SK-N-SH (cell line): Measurements from ENCODE around the gene KCNJ4. TPM values are rescaled to one million over a fixed set of nuclear protein-coding genes. Genes with fewer than 3 reads are reported as not detected.

ENCODE experiments used
- CTCF ChIA-PET: fragments of 300-600, 350-600 bp; formaldehyde crosslinking; extraction: SDS; loops from one replicate; lab custom pipeline; 2021; lab: Yijun Ruan, JAX
- POLR2A ChIA-PET: fragments of 350-600 bp; sonication (Branson Sonifier 250); formaldehyde crosslinking; extraction: SDS; loops from one replicate; lab custom pipeline; 2020; ENCODE audit warnings: antibody characterized with exemption, inconsistent platforms; lab: Yijun Ruan, JAX
- DNase-seq: peaks from one replicate; pipeline ENCODE4 v3.0.0; 2012
- H2AFZ ChIP-seq: fragments of 200-600 bp; sonication (generic); 2 replicates; pipeline ENCODE4 v1.8.1; 2016; ENCODE audit warnings: antibody characterized with exemption, mild to moderate bottlenecking, low read depth
- H3F3A ChIP-seq: fragments of 200-600 bp; sonication (generic); replicated peaks from 2 replicates; pipeline ENCODE3; 2016; ENCODE audit warnings: antibody characterized with exemption, mild to moderate bottlenecking; ENCODE audit not compliant: insufficient read depth
- H3K27ac ChIP-seq, 2 experiments: fragments of 200-500 bp in 1 of 2; fragments of 200-600 bp in 1 of 2; sonication (Bioruptor generic) in 1 of 2; sonication (generic), shearing (Covaris generic) in 1 of 2; 2 replicates each; pipeline versions ENCODE4 v1.5.1 to v1.6.1; 2014 to 2016; ENCODE audit warnings: low read depth in 2 of 2, inconsistent platforms in 1 of 2, low read length in 1 of 2, mild to moderate bottlenecking in 1 of 2, mixed read lengths in 1 of 2
- H3K27me3 ChIP-seq: fragments of 200-600 bp; sonication (generic), shearing (Covaris generic); 2 replicates; pipeline ENCODE4 v1.6.1; 2016; ENCODE audit warnings: mixed run types; ENCODE audit not compliant: insufficient read depth
- H3K36me3 ChIP-seq, 2 experiments: fragments of 200-500 bp in 1 of 2; fragments of 200-600 bp in 1 of 2; sonication (Bioruptor generic) in 1 of 2; sonication (generic) in 1 of 2; replicated peaks in 1 of 2; 2 replicates each; pipeline versions ENCODE3 to v1.5.1; 2014 to 2016; ENCODE audit warnings: low read length in 1 of 2, mild to moderate bottlenecking in 1 of 2; ENCODE audit not compliant: insufficient read depth in 2 of 2, control insufficient read depth in 1 of 2
- H3K4me1 ChIP-seq, 2 experiments: fragments of 200-500 bp in 1 of 2; fragments of 200-600 bp in 1 of 2; sonication (Bioruptor generic) in 1 of 2; sonication (generic), shearing (Covaris generic) in 1 of 2; 2 replicates each; pipeline versions ENCODE4 v1.5.1 to v1.6.1; 2014 to 2016; ENCODE audit warnings: low read depth in 1 of 2, low read length in 1 of 2, mixed run types in 1 of 2; ENCODE audit not compliant: insufficient read depth in 2 of 2, control insufficient read depth in 1 of 2
- H3K4me2 ChIP-seq: fragments of 200-600 bp; sonication (generic), shearing (Covaris generic); 2 replicates; pipeline ENCODE4 v1.6.1; 2017; ENCODE audit warnings: mixed run types
- H3K4me3 ChIP-seq, 2 experiments: fragments of 200-500 bp in 1 of 2; fragments of 200-600 bp in 1 of 2; sonication (Bioruptor generic) in 1 of 2; sonication (generic), shearing (Covaris generic) in 1 of 2; 2 replicates each; pipeline versions ENCODE4 v1.5.1 to v1.8.1; 2014 to 2016; ENCODE audit warnings: low read depth in 2 of 2, inconsistent platforms in 1 of 2, low read length in 1 of 2, mild to moderate bottlenecking in 1 of 2, mixed read lengths in 1 of 2, moderate library complexity in 1 of 2
- H3K79me2 ChIP-seq: fragments of 200-600 bp; sonication (generic); 2 replicates; pipeline ENCODE4 v1.8.1; 2017; ENCODE audit warnings: mild to moderate bottlenecking; ENCODE audit not compliant: insufficient read depth
- H3K9ac ChIP-seq: fragments of 200-600 bp; sonication (generic); 2 replicates; pipeline ENCODE4 v1.6.1; 2017; ENCODE audit warnings: mixed run types
- H3K9me2 ChIP-seq: fragments of 200-600 bp; sonication (generic); 2 replicates; pipeline ENCODE4 v1.6.1; 2017; ENCODE audit warnings: mixed run types
- H3K9me3 ChIP-seq: fragments of 200-600 bp; sonication (generic); 2 replicates; pipeline ENCODE4 v1.6.1; 2017; ENCODE audit warnings: mixed run types, mild to moderate bottlenecking, moderate library complexity
- H4K20me1 ChIP-seq: fragments of 200-600 bp; sonication (generic); 2 replicates; pipeline ENCODE4 v1.6.1; 2017; ENCODE audit warnings: mild to moderate bottlenecking, mixed run types; ENCODE audit not compliant: insufficient read depth
- CHD2 ChIP-seq: fragments of 150-350 bp; IDR thresholded peaks from 2 replicates; pipeline ENCODE4 v1.6.1; 2018; ENCODE audit warnings: low read length; ENCODE audit not compliant: partially characterized antibody
- CTCF ChIP-seq: fragments of 200-600 bp; sonication (generic); IDR thresholded peaks from 2 replicates; pipeline ENCODE4 v1.6.1; 2017; ENCODE audit warnings: antibody characterized with exemption, mild to moderate bottlenecking, moderate library complexity
- EZH2phosphoT487 ChIP-seq: fragments of 200-600 bp; sonication (generic); IDR thresholded peaks from 2 replicates; pipeline ENCODE4 v1.6.1; 2017; ENCODE audit warnings: low read depth, mixed run types, mild to moderate bottlenecking, antibody characterized with exemption, moderate library complexity, borderline replicate concordance
- FOSL2 ChIP-seq: IDR thresholded peaks from 2 replicates; pipeline ENCODE4 v1.4.0; 2012; ENCODE audit warnings: low read depth, mild to moderate bottlenecking, moderate library complexity, borderline replicate concordance
- GATA2 ChIP-seq: sonication (generic); formaldehyde crosslinking; IDR thresholded peaks from 2 replicates; pipeline ENCODE4 v1.5.0; 2020; ENCODE audit warnings: mild to moderate bottlenecking, missing genetic modification reagents
- IRF3 ChIP-seq: fragments of 150-350 bp; IDR thresholded peaks from 2 replicates; pipeline ENCODE4 v1.6.1; 2016; ENCODE audit warnings: mild to moderate bottlenecking, low read depth, low read length
- MEF2A ChIP-seq: IDR thresholded peaks from 2 replicates; pipeline ENCODE4 v1.4.0; 2012; ENCODE audit warnings: low read depth, borderline replicate concordance
- MXI1 ChIP-seq: IDR thresholded peaks from 2 replicates; pipeline ENCODE4 v1.6.1; 2012; ENCODE audit warnings: mild to moderate bottlenecking, low read depth, low read length, improper control_type of control experiment
- NFIC ChIP-seq: IDR thresholded peaks from 2 replicates; pipeline ENCODE4 v1.4.0; 2012; ENCODE audit warnings: borderline replicate concordance
- PBX3 ChIP-seq: IDR thresholded peaks from 2 replicates; pipeline ENCODE4; 2012
- POLR2AphosphoS5 ChIP-seq: IDR thresholded peaks from 2 replicates; pipeline ENCODE4 v1.6.1; 2012; ENCODE audit warnings: low read depth, low read length
- RAD21 ChIP-seq: IDR thresholded peaks from 2 replicates; pipeline ENCODE4 v1.6.1; 2012; ENCODE audit warnings: mild to moderate bottlenecking, low read length
- RCOR1 ChIP-seq: fragments of 150-350 bp; IDR thresholded peaks from 2 replicates; pipeline ENCODE4 v1.6.1; 2017; ENCODE audit warnings: antibody characterized with exemption, low read length
- ZBTB33 ChIP-seq: IDR thresholded peaks from 2 replicates; pipeline ENCODE4 v1.4.0; 2012; ENCODE audit warnings: low read depth, borderline replicate concordance
- WGBS: methylation state at CpG from one replicate; pipeline ENCODE4 v1.1.6; 2017; ENCODE audit warnings: low lambda C conversion rate; 5-methylcytosine and 5-hydroxymethylcytosine counted together
- polyA plus RNA-seq, 3 experiments: library from polyadenylated mRNA; depleted of rRNA; stranded (reverse); fragments of >200 nt; gene quantifications; 2 replicates each; pipeline ENCODE4 v1.2.3, GENCODE V29; 2012

Gene KCNJ4
- polyA plus RNA-seq, 1 of the 3 experiments (the other 2 are of a cell fraction), result not detected

- H3K79me2 ChIP-seq, result no peaks in the 10 kb centered on the region
- ChIA-PET POLR2A (no interaction called here), CTCF (interaction anchor here (1.1 kb wide), 1 partner anchor 82 kb away, joined by 4 read pairs; no protein-coding TSS in a partner anchor)
- no peak for DNase-seq
- H3K9me3 ChIP-seq, result no peaks in the 10 kb centered on the region
- no peak overlapping the region for H2AFZ ChIP-seq
- no peaks in the 10 kb centered on the region for H3K9me2 ChIP-seq
- no peaks in the 10 kb centered on the region for H3F3A ChIP-seq
- no peak overlapping the region for H3K4me2 ChIP-seq
- H3K27me3 ChIP-seq, result no peaks in the 10 kb centered on the region
- no peak overlapping the region for H3K27ac ChIP-seq
- H3K36me3 ChIP-seq, result no peaks in the 10 kb centered on the region
- 67% methylated on average over 15 of the region's 16 CpGs for WGBS
- no peak overlapping the region for H3K4me3 ChIP-seq
- no peaks in the 10 kb centered on the region for H4K20me1 ChIP-seq
- TF ChIP-seq ZBTB33 (no peak), PBX3 (no peak), FOSL2 (no peak), POLR2AphosphoS5 (no peak), GATA2 (CRISPR knock-in tag) (no peak), IRF3 (no peak)
- no peaks in the 10 kb centered on the region for H3K4me1 ChIP-seq
- H3K9ac ChIP-seq, result no peak overlapping the region
Observed at GRCh38 chr22:38429499-38430068, 25.4 kb downstream of the KCNJ4 start.

GRCh38 chr22:38428714-38429113, 26.3 kb downstream of the KCNJ4 start:
- Histone ChIP-seq H3K27me3 (no peaks in the 10 kb centered on the region), H3K4me2 (no peak overlapping the region), H3K9me3 (no peaks in the 10 kb centered on the region), H4K20me1 (no peaks in the 10 kb centered on the region), H3K27ac (no peak overlapping the region), H3F3A (no peaks in the 10 kb centered on the region), H2AFZ (no peak overlapping the region), H3K36me3 (no peaks in the 10 kb centered on the region), H3K4me3 (no peak overlapping the region), H3K4me1 (no peaks in the 10 kb centered on the region)
- CTCF ChIA-PET, result no interaction called here
- POLR2A ChIA-PET, result no interaction called here
- no peak for DNase-seq
- TF ChIP-seq CHD2 (no peak), RCOR1 (no peak), MEF2A (no peak), MXI1 (no peak), NFIC (no peak), RAD21 (no peak), GATA2 (CRISPR knock-in tag) (no peak), EZH2phosphoT487 (no peak), CTCF (no peak)
- TF ChIP-seq, all 33 proteins: peak for 0
- WGBS, result 0% methylated on average over 1 of the region's 2 CpGs
- Histone ChIP-seq H3K9ac (no peak overlapping the region), H3K79me2 (no peaks in the 10 kb centered on the region), H3K9me2 (no peaks in the 10 kb centered on the region)
